Neuronal stem cell (in vitro differentiated cells): ENCODE results near the gene KLK1.

ENCODE experiments used
- DNase-seq: peaks from one replicate; pipeline ENCODE4 v3.0.0-alpha.2; 2013; ENCODE audit warnings: low spot score
- H2AFZ ChIP-seq: one replicate; pipeline ENCODE4 v1.6.1; 2013; ENCODE audit warnings: mild to moderate bottlenecking, low read length, inconsistent platforms
- H2AK5ac ChIP-seq: 2 replicates; pipeline ENCODE4 v1.6.1; 2013; ENCODE audit warnings: low read depth, mild to moderate bottlenecking, inconsistent platforms, low read length, moderate library complexity, mixed read lengths
- H2BK120ac ChIP-seq: 2 replicates; pipeline ENCODE4 v1.6.1; 2013; ENCODE audit warnings: low read depth, mild to moderate bottlenecking, inconsistent platforms, low read length, moderate library complexity, mixed read lengths
- H2BK12ac ChIP-seq: one replicate; pipeline ENCODE4 v1.6.1; 2013; ENCODE audit warnings: low read length, inconsistent platforms
- H2BK15ac ChIP-seq: 2 replicates; pipeline ENCODE4 v1.6.1; 2013; ENCODE audit warnings: mild to moderate bottlenecking, low read length, inconsistent platforms, mixed read lengths
- H2BK5ac ChIP-seq: one replicate; pipeline ENCODE4 v1.6.1; 2013; ENCODE audit warnings: inconsistent platforms, mild to moderate bottlenecking, low read length, moderate library complexity
- H3K14ac ChIP-seq: one replicate; pipeline ENCODE4 v1.6.1; 2013; ENCODE audit warnings: low read length, inconsistent platforms
- H3K18ac ChIP-seq: 2 replicates; pipeline ENCODE4 v1.6.1; 2013; ENCODE audit warnings: low read length, inconsistent platforms
- H3K23ac ChIP-seq: 2 replicates; pipeline ENCODE4 v1.6.1; 2013; ENCODE audit warnings: low read depth, mild to moderate bottlenecking, mixed read lengths, low read length, inconsistent platforms; ENCODE audit not compliant: poor library complexity
- H3K27ac ChIP-seq: replicated peaks from 3 replicates; pipeline ENCODE4 v1.5.1; 2013; ENCODE audit warnings: low read length, inconsistent platforms
- H3K27me3 ChIP-seq, 3 experiments: 2 replicates each; pipeline ENCODE4 v1.6.1; 2013; ENCODE audit warnings: low read length in 3 of 3, mild to moderate bottlenecking in 2 of 3, inconsistent platforms in 1 of 3, low read depth in 1 of 3, mixed read lengths in 1 of 3, moderate library complexity in 1 of 3; ENCODE audit not compliant: control insufficient read depth in 3 of 3, insufficient read depth in 3 of 3
- H3K36me3 ChIP-seq, 2 donors: replicated peaks in 1 of 2; 2 replicates each; pipeline ENCODE4 v1.6.1; 2013; ENCODE audit warnings: low read length in 2 of 2; ENCODE audit not compliant: control insufficient read depth in 2 of 2, insufficient read depth in 2 of 2
- H3K4ac ChIP-seq: 2 replicates; pipeline ENCODE4 v1.6.1; 2013; ENCODE audit warnings: inconsistent platforms, mild to moderate bottlenecking, low read length, moderate library complexity
- H3K4me1 ChIP-seq, 2 donors: 1 replicate in 1 of 2; 2 replicates in 1 of 2; pipeline ENCODE4 v1.6.1; 2013; ENCODE audit warnings: low read length in 2 of 2, low read depth in 1 of 2; ENCODE audit not compliant: control insufficient read depth in 2 of 2, insufficient read depth in 1 of 2
- H3K4me2 ChIP-seq: one replicate; pipeline ENCODE4 v1.6.1; 2013; ENCODE audit warnings: mild to moderate bottlenecking, low read length, inconsistent platforms; ENCODE audit not compliant: insufficient read depth, poor library complexity, severe bottlenecking
- H3K4me3 ChIP-seq, 2 donors: 2 replicates each; pipeline ENCODE4 v1.5.1; 2013; ENCODE audit warnings: low read length in 2 of 2, mild to moderate bottlenecking in 2 of 2, inconsistent platforms in 1 of 2, moderate library complexity in 1 of 2
- H3K79me1 ChIP-seq: one replicate; pipeline ENCODE4 v1.6.1; 2013; ENCODE audit warnings: low read depth, mild to moderate bottlenecking, inconsistent platforms, low read length, moderate library complexity
- H3K9ac ChIP-seq: one replicate; pipeline ENCODE4 v1.6.1; 2013; ENCODE audit warnings: mild to moderate bottlenecking, low read depth, low read length, inconsistent platforms; ENCODE audit not compliant: poor library complexity
- H3K9me3 ChIP-seq, 2 donors: replicated peaks in 1 of 2; 2 replicates each; pipeline versions ENCODE3 to v1.6.1; 2013; ENCODE audit warnings: low read length in 2 of 2, mild to moderate bottlenecking in 2 of 2, inconsistent platforms in 1 of 2, low read depth in 1 of 2, mixed read lengths in 1 of 2, moderate library complexity in 1 of 2; ENCODE audit not compliant: control insufficient read depth in 2 of 2, insufficient read depth in 1 of 2
- H4K8ac ChIP-seq: one replicate; pipeline ENCODE4 v1.6.1; 2013; ENCODE audit warnings: low read depth, mild to moderate bottlenecking, inconsistent platforms, low read length, moderate library complexity
- H4K91ac ChIP-seq: one replicate; pipeline ENCODE4 v1.6.1; 2013; ENCODE audit warnings: low read length, low read depth, mild to moderate bottlenecking, inconsistent platforms; ENCODE audit not compliant: poor library complexity
- WGBS, 2 donors: extraction: QIAGEN DNeasy Blood & Tissue Kit; methylation state at CpG; one replicate each; pipeline ENCODE4 v1.1.7; 2013; ENCODE audit warnings: missing lambda C conversion rate in 2 of 2, mixed read lengths in 1 of 2; ENCODE audit not compliant: insufficient read length in 2 of 2, insufficient replicate concordance in 1 of 2; ENCODE audit errors: extremely low coverage in 2 of 2; 5-methylcytosine and 5-hydroxymethylcytosine counted together

The KLK1 gene

DNA sequence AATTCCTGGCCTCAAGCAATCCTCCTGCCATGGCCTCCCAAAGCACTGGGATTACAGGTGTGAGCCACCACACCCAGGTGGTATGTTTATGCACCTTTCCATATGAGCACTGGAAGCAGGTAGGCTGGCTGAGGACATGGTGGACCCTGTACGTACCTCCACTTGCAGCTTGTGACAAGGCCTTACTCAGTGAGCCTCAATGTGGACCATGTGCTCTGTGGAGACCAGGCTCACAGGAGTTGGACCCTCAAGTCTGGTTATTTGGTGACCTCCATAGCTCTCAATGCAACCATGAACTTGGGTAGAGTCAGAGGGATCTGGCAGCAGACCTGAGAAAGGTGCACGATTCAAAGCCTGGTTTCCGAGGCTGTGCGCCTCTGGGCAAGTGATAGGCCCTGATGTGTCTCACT, 27.9 kb downstream of the KLK1 start:
- Histone ChIP-seq H3K4me3 (no peak overlapping the region), H2BK5ac (no peak overlapping the region), H3K18ac (no peak overlapping the region), H2BK12ac (no peak overlapping the region), H2BK15ac (no peak overlapping the region), H2BK120ac (no peak overlapping the region), H4K8ac (no peak overlapping the region), H3K27ac (no peak overlapping the region), H3K79me1 (peaks cover 6% of the 10 kb centered on the region), H3K4me1 (peaks cover 0 to 5% of the 10 kb centered on the region in 2 donors), H3K36me3 (peaks cover 40 to 58% of the 10 kb centered on the region in 2 donors), H4K91ac (no peak overlapping the region), H2AK5ac (no peak overlapping the region), H3K4ac (no peak overlapping the region), H3K27me3 (no peaks in the 10 kb centered on the region), H3K23ac (peak overlapping the region; percentile 8), H3K4me2 (no peak overlapping the region), H2AFZ (no peak overlapping the region), H3K9ac (no peak overlapping the region), H3K9me3 (peaks cover 0 to 2% of the 10 kb centered on the region in 2 donors), H3K14ac (no peak overlapping the region)
- DNase-seq, result no peak
- WGBS, 2 donors, result no CpG with 5 or more reads among the region's 4 CpGs

DNA sequence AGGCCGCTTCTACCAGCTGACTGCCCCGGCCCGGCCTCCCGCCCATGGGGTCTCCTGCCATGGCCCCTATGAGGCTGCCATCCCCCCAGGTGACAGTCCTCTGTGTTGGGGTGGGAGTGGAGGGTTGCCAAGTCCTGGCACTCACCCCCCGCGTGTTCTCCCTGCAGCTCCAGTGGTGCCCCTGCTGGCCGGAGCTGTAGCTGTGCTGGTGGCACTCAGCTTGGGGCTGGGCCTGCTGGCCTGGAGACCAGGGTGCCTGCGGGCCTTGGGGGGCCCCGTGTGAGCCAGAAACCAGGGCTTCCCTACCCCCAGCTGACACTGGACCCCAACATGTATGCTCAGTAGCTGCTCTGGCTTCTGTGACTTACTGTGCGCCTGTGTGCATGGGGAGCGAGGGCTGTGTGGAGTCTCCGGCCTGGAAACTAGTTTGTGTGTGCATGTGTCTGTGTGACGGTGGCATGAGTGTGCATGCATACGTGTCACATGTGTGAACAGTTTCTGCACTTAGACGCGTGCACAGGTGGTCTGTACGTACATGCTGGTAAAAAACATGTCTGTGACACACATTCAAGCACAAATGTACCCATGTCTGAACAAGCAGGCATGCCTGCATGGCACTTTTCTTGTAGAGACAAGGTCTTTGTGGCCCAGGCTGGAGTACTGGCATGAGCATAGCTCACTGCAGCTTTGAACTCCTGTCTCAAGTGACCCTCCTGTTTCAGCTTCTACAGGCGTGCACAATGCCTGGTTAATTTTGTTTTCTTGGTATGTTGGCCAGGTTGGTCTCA, 28.5 kb downstream of the KLK1 start:
- H3K9ac ChIP-seq, result peak overlapping the region; percentile 66
- no peak overlapping the region for H4K91ac ChIP-seq
- H3K23ac ChIP-seq, result peak overlapping the region; percentile 71
- WGBS, 2 donors, result no CpG with 5 or more reads among the region's 18 CpGs
- no peak overlapping the region for H2AK5ac ChIP-seq
- H3K36me3 ChIP-seq, result peaks cover 38 to 52% of the 10 kb centered on the region in 2 donors
- no peaks in the 10 kb centered on the region for H3K27me3 ChIP-seq
- no peak overlapping the region for H2BK15ac ChIP-seq
- no peak overlapping the region for H4K8ac ChIP-seq
- no peak overlapping the region for H3K4me2 ChIP-seq
- no peak overlapping the region for H3K4me3 ChIP-seq
- H2BK12ac ChIP-seq, result no peak overlapping the region
- H2BK120ac ChIP-seq, result no peak overlapping the region
- no peak overlapping the region for H2AFZ ChIP-seq
- peaks cover 0 to 2% of the 10 kb centered on the region in 2 donors for H3K9me3 ChIP-seq
- H3K4ac ChIP-seq, result no peak overlapping the region
- H2BK5ac ChIP-seq, result no peak overlapping the region
- peaks cover 0 to 5% of the 10 kb centered on the region in 2 donors for H3K4me1 ChIP-seq
- H3K18ac ChIP-seq, result peak overlapping the region; percentile 16
- no peak for DNase-seq
- H3K27ac ChIP-seq, result peak overlapping the region; percentile 55
- H3K14ac ChIP-seq, result no peak overlapping the region
- H3K79me1 ChIP-seq, result peaks cover 6% of the 10 kb centered on the region

DNA sequence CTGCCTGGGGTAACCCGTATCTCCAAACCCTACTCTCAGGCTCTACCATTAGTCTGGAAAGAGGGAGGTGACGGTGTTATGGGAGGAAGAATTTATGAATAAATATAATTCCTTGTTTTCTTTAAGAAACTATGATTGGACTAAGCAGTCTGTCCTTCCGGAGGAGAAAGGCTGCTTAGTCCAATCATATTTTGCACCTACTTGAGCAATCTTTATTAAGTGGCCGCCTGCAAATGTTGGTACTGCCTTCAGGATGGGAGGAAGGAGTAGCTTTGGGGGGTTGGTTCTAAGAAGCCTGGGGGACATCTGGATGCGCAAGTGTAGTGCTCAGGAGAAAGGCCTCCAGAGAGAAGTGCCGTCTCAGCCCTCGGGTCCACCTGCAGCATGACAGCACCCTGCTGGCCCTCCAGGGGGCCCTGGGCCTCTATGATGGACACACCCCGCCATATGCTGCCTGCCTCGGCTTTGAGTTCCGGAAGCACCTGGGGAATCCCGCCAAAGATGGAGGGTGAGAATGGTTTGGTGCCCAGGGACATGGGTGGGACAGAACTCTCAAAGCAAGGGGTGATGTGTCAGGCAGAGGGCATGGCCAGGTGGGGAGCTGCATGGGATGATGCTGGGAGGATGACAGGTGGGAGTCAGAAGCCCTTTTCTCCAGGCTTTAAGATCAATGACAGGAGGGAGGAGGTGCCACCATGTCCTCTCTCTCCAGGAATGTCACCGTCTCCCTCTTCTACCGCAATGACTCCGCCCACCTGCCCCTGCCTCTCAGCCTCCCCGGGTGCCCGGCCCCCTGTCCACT, 29.3 kb downstream of the KLK1 start:
- Histone ChIP-seq H3K9me3 (peaks cover 0 to 2% of the 10 kb centered on the region in 2 donors), H3K4me1 (peaks cover 0 to 5% of the 10 kb centered on the region in 2 donors), H3K14ac (no peak overlapping the region), H2BK12ac (no peak overlapping the region), H3K23ac (peak overlapping the region; percentile 71), H2BK5ac (no peak overlapping the region), H2BK120ac (no peak overlapping the region), H3K18ac (peak overlapping the region; percentile 9), H4K91ac (no peak overlapping the region), H3K27me3 (no peaks in the 10 kb centered on the region), H3K4ac (no peak overlapping the region), H2AK5ac (no peak overlapping the region), H3K79me1 (peaks cover 6% of the 10 kb centered on the region), H3K27ac (no peak overlapping the region), H3K4me3 (no peak overlapping the region), H4K8ac (no peak overlapping the region), H2AFZ (no peak overlapping the region), H3K9ac (peak overlapping the region; percentile 66), H3K36me3 (peaks cover 32 to 44% of the 10 kb centered on the region in 2 donors), H2BK15ac (no peak overlapping the region), H3K4me2 (no peak overlapping the region)
- no peak for DNase-seq
- WGBS, 2 donors, result 100% methylated on average over 1 of the region's 16 CpGs; no CpG with 5 or more reads in 1 of the 2 donors

- H2AFZ ChIP-seq, result no peak overlapping the region
- H3K36me3 ChIP-seq, result peaks cover 27 to 37% of the 10 kb centered on the region in 2 donors
- DNase-seq, result no peak
- H4K8ac ChIP-seq, result no peak overlapping the region
- H3K23ac ChIP-seq, result peak overlapping the region; percentile 58
- H3K79me1 ChIP-seq, result peaks cover 4% of the 10 kb centered on the region
- H3K4ac ChIP-seq, result no peak overlapping the region
- no CpG with 5 or more reads among the region's 11 CpGs for WGBS, 2 donors
- H3K4me2 ChIP-seq, result no peak overlapping the region
- no peak overlapping the region for H3K27ac ChIP-seq
- peak overlapping the region; percentile 60 for H3K18ac ChIP-seq
- no peak overlapping the region for H2BK5ac ChIP-seq
- peaks cover 0 to 2% of the 10 kb centered on the region in 2 donors for H3K9me3 ChIP-seq
- no peak overlapping the region for H2AK5ac ChIP-seq
- H3K27me3 ChIP-seq, result no peaks in the 10 kb centered on the region
- peak overlapping the region; percentile 44 for H3K14ac ChIP-seq
- H2BK120ac ChIP-seq, result no peak overlapping the region
- peaks cover 0 to 5% of the 10 kb centered on the region in 2 donors for H3K4me1 ChIP-seq
- H2BK15ac ChIP-seq, result no peak overlapping the region
- H3K9ac ChIP-seq, result no peak overlapping the region
- no peak overlapping the region for H4K91ac ChIP-seq
- H2BK12ac ChIP-seq, result no peak overlapping the region
- no peak overlapping the region for H3K4me3 ChIP-seq
These were observed 30.0 kb downstream of the KLK1 start for GRCh38 chr19:50793558-50794065.
